PFSK-1 (cell line): ENCODE data around the gene KAT8.

Source experiments
- POLR2AphosphoS5 ChIP-seq: IDR thresholded peaks from 2 replicates; pipeline ENCODE4 v1.6.1; 2012; ENCODE audit warnings: low read depth, mild to moderate bottlenecking, control low read depth, low read length, moderate library complexity
- TAF1 ChIP-seq: IDR thresholded peaks from 2 replicates; pipeline ENCODE4 v1.6.1; 2012; ENCODE audit warnings: low read length, control low read depth, borderline replicate concordance; ENCODE audit not compliant: insufficient read depth

GRCh38 chr16:31080756-31081419 lies 36.6 kb upstream of the KAT8 start:
- TF ChIP-seq POLR2AphosphoS5 (no peak), TAF1 (no peak)
